ENCODE measurements around the gene BLZF1.

DNA sequence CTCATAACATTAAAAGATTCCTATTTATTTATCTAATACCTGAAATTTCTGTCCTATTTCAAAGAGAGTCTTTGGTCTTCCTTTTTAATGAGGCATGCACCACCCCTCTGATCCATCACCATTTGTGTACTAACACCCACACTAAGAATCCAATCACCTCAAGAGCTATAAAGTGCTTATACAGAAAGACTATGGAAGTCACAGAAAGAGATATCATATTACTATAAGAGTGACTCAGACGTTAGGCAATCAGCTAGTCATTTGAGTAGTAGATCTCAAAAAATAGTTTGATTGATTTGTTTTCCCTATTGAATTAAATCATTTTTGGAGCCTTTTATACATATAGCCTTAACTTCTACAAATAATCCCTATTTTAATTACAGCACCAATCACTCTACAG is 46.5 kb upstream of the BLZF1 start:
- TF ChIP-seq, protein P1, sequence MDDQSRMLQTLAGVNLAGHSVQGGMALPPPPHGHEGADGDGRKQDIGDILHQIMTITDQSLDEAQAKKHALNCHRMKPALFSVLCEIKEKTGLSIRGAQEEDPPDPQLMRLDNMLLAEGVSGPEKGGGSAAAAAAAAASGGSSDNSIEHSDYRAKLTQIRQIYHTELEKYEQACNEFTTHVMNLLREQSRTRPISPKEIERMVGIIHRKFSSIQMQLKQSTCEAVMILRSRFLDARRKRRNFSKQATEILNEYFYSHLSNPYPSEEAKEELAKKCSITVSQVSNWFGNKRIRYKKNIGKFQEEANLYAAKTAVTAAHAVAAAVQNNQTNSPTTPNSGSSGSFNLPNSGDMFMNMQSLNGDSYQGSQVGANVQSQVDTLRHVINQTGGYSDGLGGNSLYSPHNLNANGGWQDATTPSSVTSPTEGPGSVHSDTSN (IDR thresholded peaks at IDR 0.05) = no peak
- TF ChIP-seq, protein P2, sequence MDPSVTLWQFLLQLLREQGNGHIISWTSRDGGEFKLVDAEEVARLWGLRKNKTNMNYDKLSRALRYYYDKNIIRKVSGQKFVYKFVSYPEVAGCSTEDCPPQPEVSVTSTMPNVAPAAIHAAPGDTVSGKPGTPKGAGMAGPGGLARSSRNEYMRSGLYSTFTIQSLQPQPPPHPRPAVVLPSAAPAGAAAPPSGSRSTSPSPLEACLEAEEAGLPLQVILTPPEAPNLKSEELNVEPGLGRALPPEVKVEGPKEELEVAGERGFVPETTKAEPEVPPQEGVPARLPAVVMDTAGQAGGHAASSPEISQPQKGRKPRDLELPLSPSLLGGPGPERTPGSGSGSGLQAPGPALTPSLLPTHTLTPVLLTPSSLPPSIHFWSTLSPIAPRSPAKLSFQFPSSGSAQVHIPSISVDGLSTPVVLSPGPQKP (IDR thresholded peaks at IDR 0.05; ENCODE audit: low read depth, low read length) = no peak
- TF ChIP-seq, protein P3, sequence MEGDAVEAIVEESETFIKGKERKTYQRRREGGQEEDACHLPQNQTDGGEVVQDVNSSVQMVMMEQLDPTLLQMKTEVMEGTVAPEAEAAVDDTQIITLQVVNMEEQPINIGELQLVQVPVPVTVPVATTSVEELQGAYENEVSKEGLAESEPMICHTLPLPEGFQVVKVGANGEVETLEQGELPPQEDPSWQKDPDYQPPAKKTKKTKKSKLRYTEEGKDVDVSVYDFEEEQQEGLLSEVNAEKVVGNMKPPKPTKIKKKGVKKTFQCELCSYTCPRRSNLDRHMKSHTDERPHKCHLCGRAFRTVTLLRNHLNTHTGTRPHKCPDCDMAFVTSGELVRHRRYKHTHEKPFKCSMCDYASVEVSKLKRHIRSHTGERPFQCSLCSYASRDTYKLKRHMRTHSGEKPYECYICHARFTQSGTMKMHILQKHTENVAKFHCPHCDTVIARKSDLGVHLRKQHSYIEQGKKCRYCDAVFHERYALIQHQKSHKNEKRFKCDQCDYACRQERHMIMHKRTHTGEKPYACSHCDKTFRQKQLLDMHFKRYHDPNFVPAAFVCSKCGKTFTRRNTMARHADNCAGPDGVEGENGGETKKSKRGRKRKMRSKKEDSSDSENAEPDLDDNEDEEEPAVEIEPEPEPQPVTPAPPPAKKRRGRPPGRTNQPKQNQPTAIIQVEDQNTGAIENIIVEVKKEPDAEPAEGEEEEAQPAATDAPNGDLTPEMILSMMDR (IDR thresholded peaks at IDR 0.05) = no peak
- TF ChIP-seq, protein P4, sequence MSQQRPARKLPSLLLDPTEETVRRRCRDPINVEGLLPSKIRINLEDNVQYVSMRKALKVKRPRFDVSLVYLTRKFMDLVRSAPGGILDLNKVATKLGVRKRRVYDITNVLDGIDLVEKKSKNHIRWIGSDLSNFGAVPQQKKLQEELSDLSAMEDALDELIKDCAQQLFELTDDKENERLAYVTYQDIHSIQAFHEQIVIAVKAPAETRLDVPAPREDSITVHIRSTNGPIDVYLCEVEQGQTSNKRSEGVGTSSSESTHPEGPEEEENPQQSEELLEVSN (IDR thresholded peaks at IDR 0.05; ENCODE audit: borderline replicate concordance, low read depth) = no peak
- no peak for TF ChIP-seq POLR2A (IDR thresholded peaks at IDR 0.05; ENCODE audit: low read length)
- TF ChIP-seq BHLHE40 (IDR thresholded peaks at IDR 0.05; ENCODE audit: low read depth, low read length) = no peak
- TF ChIP-seq, protein P5, sequence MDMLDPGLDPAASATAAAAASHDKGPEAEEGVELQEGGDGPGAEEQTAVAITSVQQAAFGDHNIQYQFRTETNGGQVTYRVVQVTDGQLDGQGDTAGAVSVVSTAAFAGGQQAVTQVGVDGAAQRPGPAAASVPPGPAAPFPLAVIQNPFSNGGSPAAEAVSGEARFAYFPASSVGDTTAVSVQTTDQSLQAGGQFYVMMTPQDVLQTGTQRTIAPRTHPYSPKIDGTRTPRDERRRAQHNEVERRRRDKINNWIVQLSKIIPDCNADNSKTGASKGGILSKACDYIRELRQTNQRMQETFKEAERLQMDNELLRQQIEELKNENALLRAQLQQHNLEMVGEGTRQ (IDR thresholded peaks at IDR 0.05) = no peak
- TF ChIP-seq TP53 (CRISPR knock-in tag; IDR thresholded peaks at IDR 0.05) = no peak
- no peak for TF ChIP-seq POLR2AphosphoS2 (conservative IDR thresholded peaks at IDR 0.05; ENCODE audit: low read length)
